AG09319 (cell line): ENCODE results near the gene CDH4.

Experiments
- DNase-seq: peaks from one replicate; pipeline ENCODE4 v3.0.0-alpha.2; 2010; ENCODE audit warnings: low read depth; ENCODE audit errors: extremely low read depth
- TF ChIP-seq, protein P1 (sequence below): IDR thresholded peaks from 2 replicates; pipeline ENCODE4 v1.5.1; 2011; ENCODE audit warnings: low read depth, mild to moderate bottlenecking, inconsistent platforms, low read length, moderate library complexity

CDH4 gene

DNA sequence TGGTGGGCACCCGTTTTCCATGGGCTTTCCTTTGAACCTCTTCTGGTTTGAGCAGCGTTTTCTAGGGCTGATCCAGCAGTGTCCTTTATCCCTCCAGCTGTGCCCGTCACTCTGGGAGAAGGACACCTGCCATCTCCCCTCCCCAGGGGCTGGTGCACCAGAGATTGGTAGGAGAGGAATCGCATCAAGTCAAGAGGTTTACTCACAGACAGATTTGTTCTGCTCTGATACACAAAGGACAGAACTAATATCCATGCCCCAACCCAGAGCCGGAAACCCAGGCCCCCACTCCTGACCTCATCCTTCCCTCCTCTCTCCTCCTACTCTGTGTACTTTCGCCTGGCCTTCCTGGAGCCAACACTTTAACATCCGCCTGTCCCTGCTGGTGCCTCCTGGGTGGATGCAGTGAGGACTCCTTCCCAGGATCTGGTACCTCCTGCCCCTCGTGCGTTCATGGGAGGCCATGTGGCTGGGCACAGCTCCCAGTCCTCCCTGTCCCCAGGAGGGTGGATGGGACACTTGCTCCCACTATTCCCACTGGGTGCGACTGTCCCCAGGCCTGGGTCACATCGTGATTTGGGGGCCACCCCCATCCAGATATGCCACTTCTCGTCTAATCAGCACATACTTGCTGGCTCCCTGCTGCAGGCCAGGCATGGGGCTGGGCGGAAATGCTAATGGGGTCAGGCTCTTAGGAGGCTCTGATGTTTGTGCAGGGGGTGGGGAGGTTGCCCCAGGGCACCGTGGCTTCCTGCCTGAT lies 286.3 kb downstream of the CDH4 start:
- DNase-seq, result no peak
- TF ChIP-seq, protein P1, sequence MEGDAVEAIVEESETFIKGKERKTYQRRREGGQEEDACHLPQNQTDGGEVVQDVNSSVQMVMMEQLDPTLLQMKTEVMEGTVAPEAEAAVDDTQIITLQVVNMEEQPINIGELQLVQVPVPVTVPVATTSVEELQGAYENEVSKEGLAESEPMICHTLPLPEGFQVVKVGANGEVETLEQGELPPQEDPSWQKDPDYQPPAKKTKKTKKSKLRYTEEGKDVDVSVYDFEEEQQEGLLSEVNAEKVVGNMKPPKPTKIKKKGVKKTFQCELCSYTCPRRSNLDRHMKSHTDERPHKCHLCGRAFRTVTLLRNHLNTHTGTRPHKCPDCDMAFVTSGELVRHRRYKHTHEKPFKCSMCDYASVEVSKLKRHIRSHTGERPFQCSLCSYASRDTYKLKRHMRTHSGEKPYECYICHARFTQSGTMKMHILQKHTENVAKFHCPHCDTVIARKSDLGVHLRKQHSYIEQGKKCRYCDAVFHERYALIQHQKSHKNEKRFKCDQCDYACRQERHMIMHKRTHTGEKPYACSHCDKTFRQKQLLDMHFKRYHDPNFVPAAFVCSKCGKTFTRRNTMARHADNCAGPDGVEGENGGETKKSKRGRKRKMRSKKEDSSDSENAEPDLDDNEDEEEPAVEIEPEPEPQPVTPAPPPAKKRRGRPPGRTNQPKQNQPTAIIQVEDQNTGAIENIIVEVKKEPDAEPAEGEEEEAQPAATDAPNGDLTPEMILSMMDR, result no peak

DNA sequence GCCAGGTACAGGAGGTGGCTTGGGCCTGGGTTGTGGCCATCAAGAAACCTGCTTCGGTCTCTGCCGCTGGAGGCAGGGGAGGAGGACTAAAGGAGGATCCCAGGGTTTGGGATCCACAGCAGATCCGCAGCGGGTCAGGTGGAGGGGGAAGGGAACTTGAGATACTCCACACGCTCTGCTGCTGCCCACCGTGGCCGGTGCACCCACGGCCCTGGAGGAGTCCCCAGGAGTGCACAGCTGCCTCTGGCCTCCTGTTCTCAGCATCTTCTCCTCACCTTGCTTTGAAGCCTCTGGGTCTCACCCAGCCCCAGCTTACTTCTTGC lies 286.8 kb downstream of the CDH4 start:
- DNase-seq, result no peak
- TF ChIP-seq, protein P1, result no peak

DNA sequence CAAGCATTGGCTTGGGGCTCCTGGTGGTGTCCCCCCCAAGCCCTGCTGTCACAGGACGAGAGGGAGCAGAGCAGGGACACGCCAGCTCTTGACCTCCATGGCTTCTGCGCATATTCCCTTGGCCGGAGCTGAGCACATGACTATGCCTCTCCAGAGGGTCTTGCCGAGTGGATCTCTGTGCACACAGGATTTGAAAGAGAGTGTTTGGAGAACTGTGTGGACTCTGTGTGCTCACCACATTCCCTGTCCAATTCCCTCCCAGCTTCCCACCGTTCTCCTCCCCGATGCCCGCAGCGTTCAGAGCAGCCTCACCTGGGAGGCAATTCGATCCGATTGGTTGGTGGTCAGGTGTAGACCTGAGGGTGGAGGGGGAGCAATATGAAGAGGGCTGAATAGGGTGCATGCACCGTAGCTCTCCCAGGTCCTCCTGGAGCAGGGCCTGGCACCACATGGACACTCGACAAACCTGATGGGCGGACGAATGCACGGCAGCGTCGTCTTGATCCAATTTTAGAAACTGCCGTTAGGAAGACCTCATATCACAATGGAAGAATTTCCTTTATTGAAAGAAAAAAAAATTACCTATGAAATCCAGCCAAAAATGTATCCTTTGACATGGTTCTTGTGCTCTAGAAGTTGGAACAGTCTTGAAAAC lies 287.8 kb downstream of the CDH4 start:
- TF ChIP-seq, protein P1, result no peak

DNA sequence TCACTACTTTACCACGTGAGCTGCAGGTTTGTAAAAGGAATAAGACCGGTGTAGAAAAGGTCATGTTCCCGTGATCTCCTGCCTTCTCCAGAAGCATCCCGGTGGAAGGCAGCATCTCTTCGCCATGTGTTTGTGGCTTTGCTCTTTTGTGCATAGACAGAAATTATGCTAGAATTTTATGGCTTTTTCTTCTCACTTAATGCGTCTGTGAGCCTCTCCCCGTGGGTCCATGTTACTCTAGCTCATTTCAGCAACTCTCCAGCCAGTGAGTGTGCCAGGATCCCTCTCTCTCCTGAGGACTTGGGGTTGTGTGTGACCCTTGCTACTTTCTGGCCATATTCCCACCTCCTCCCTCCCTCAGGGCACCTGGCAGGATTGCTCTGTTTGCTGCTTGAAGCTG lies 289.5 kb downstream of the CDH4 start:
- no peak for DNase-seq
- TF ChIP-seq, protein P1, result no peak

More for the DNA sequence above, 287.8 kb downstream of the CDH4 start:
- no peak for DNase-seq

DNA sequence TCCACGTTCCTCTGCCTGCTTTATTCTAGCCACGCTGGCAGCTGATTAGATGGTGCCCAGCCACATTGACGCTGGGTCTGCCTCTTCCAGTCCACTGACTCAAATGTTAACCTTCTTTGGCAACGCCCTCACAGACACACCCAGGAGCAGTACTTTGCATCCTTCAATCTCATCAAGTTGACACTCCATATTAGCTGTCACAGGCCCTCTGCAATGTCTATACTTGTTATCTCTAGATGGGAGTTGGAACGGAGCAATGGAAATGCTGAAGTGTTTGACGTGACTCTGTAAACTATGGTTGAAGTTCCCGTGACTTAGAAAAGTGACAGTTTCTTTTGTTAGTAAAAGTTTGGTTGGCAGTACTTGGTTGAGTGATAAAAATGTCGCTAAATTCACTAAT lies 291.0 kb downstream of the CDH4 start:
- TF ChIP-seq, protein P1, result no peak
- DNase-seq, result no peak

DNA sequence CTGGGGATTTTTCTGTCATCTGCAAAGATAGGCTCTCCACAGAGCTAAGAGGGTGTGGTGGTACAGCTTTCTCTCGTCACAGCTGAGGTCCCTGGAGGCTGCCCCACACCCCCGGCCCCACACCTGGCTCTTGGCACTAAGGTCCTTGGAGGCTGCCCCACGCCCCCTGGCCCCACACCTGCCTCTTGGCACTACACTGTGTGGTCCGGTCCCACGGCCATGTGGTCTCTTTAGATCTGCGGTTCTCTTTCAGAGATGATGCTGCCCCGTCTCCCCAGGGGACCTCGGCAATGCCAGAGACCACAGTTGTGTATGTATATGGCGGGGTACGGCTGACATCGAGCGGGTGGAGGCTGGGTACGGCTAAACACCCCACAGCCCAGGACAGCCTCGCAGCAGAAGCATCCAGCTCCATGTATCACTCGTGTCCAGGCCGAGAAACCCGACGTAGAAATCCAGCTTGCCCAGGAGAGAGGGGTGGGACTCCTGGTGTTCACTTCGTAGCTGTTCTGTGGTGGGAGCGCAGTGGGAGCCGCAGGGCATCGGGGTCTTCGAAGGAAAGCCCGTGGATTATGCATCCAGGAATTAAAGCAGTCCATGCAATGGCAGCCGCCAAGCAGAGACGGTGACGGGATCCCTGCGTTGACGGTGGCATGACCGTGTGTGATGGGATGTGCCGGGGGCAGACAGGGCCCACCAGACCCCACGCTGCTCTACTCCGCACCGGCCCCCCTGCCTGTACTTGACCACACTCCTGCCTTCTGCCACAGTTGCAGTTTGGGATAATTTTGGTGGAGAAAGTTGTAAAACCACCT lies 292.1 kb downstream of the CDH4 start:
- no peak for DNase-seq
- TF ChIP-seq, protein P1, result no peak
